IPS-11a (cell line): ENCODE measurements around the gene TMEM81.

Experiments
- H3K4me3 ChIP-seq: one replicate; pipeline ENCODE4 v1.5.1; 2013; ENCODE audit warnings: low read depth, low read length, control low read depth

Gene TMEM81

GRCh38 chr1:205038132-205038786, 46.0 kb downstream of the TMEM81 start:
- H3K4me3 ChIP-seq = no peak overlapping the region

DNA sequence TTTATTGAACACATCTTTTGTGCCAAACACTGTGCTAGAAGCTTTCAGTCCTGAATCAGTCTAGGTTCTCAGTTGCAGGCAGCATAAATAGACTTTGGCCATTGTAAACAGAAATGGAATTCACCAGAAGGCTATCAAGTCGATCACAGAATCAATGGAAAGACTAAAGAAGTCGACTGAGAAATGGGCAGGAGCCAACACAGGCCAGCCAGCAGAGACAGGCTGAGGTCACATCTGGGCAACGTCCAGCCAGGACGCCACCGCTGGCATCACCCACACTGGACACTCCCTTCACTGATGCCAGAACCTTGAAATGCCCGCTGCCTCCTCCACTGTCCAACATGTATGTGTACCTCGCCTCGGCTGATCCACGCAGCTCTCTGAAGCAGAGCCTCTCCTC, 46.7 kb downstream of the TMEM81 start:
- H3K4me3 ChIP-seq = no peak overlapping the region
